Liver (tissue), 9 donors: ENCODE measurements around the gene LHPP. TPM values are rescaled to one million over a fixed set of nuclear protein-coding genes. Genes with fewer than 3 reads are reported as not detected.

Experiments
- DNase-seq: peaks from one replicate; pipeline ENCODE4 v3.0.0-alpha.2; 2017; ENCODE audit warnings: low spot score
- H3K27ac ChIP-seq, 2 donors: one replicate each; pipeline ENCODE4 v1.7.0; 2013; ENCODE audit warnings: inconsistent platforms in 2 of 2, low read length in 2 of 2, control low read depth in 1 of 2, low read depth in 1 of 2, mild to moderate bottlenecking in 1 of 2
- H3K27me3 ChIP-seq, 4 donors: one replicate each; pipeline versions ENCODE4 v1.6.1 to v1.7.0; 2013; ENCODE audit warnings: low read length in 3 of 4, inconsistent platforms in 1 of 4, mild to moderate bottlenecking in 1 of 4, moderate library complexity in 1 of 4; ENCODE audit not compliant: control insufficient read depth in 4 of 4, insufficient read depth in 4 of 4
- H3K36me3 ChIP-seq, 4 donors: one replicate each; pipeline versions ENCODE4 v1.6.1 to v1.7.0; 2013; ENCODE audit warnings: low read length in 3 of 4, mild to moderate bottlenecking in 3 of 4, low read depth in 1 of 4, moderate library complexity in 1 of 4; ENCODE audit not compliant: control insufficient read depth in 4 of 4, insufficient read depth in 3 of 4
- H3K4me1 ChIP-seq, 4 donors: one replicate each; pipeline versions ENCODE4 v1.6.1 to v1.7.0; 2013; ENCODE audit warnings: low read length in 3 of 4, mild to moderate bottlenecking in 3 of 4, moderate library complexity in 1 of 4; ENCODE audit not compliant: control insufficient read depth in 4 of 4, insufficient read depth in 4 of 4
- H3K4me3 ChIP-seq, 3 donors: one replicate each; pipeline versions ENCODE4 v1.6.1 to v1.7.0; 2013; ENCODE audit warnings: low read length in 3 of 3, control low read depth in 1 of 3, low read depth in 1 of 3, mild to moderate bottlenecking in 1 of 3
- H3K9ac ChIP-seq, 2 donors: one replicate each; pipeline ENCODE4 v1.7.0; 2013; ENCODE audit warnings: low read length in 2 of 2, mild to moderate bottlenecking in 2 of 2, moderate library complexity in 2 of 2, control low read depth in 1 of 2, low read depth in 1 of 2
- H3K9me3 ChIP-seq, 4 donors: one replicate each; pipeline versions ENCODE4 v1.6.1 to v1.7.0; 2013; ENCODE audit warnings: low read length in 3 of 4; ENCODE audit not compliant: control insufficient read depth in 4 of 4
- CTCF ChIP-seq: fragments of 150-350 bp; IDR thresholded peaks from 2 replicates; pipeline ENCODE4 v1.5.1; 2017; ENCODE audit warnings: improper control_type of control experiment, low read depth, low read length; ENCODE audit not compliant: missing input control
- EGR1 ChIP-seq, 2 donors: IDR thresholded peaks; 2 replicates each; pipeline ENCODE4 v1.6.1; 2016 to 2018; ENCODE audit warnings: antibody characterized with exemption in 2 of 2, low read depth in 2 of 2
- FOXA2 ChIP-seq: IDR thresholded peaks from 2 replicates; pipeline ENCODE4 v1.6.1; 2016; ENCODE audit warnings: antibody characterized with exemption
- HNF4A ChIP-seq, 2 donors: conservative IDR thresholded peaks; 2 replicates each; pipeline ENCODE4 v1.6.1; 2016; ENCODE audit warnings: antibody characterized with exemption in 2 of 2, mild to moderate bottlenecking in 2 of 2
- NR2F2 ChIP-seq: IDR thresholded peaks from 2 replicates; pipeline ENCODE4 v1.6.1; 2016; ENCODE audit warnings: antibody characterized with exemption
- RAD21 ChIP-seq, 2 donors: IDR thresholded peaks; 2 replicates each; pipeline ENCODE4 v1.6.1; 2016; ENCODE audit warnings: antibody characterized with exemption in 2 of 2, mild to moderate bottlenecking in 2 of 2
- REST ChIP-seq: IDR thresholded peaks from 2 replicates; pipeline ENCODE4 v1.6.1; 2016; ENCODE audit warnings: antibody characterized with exemption, mild to moderate bottlenecking
- SP1 ChIP-seq: IDR thresholded peaks from 2 replicates; pipeline ENCODE4 v1.6.1; 2018; ENCODE audit warnings: antibody characterized with exemption, mild to moderate bottlenecking
- TAF1 ChIP-seq: conservative IDR thresholded peaks from 2 replicates; pipeline ENCODE4 v1.6.1; 2016; ENCODE audit warnings: antibody characterized with exemption, mild to moderate bottlenecking
- ZBTB33 ChIP-seq: IDR thresholded peaks from 2 replicates; pipeline ENCODE4 v1.6.1; 2016; ENCODE audit warnings: antibody characterized with exemption
- WGBS: extraction: QIAGEN DNeasy Blood & Tissue Kit; methylation state at CpG from one replicate; pipeline ENCODE4 v1.1.7; 2013; 5-methylcytosine and 5-hydroxymethylcytosine counted together
- polyA plus RNA-seq, 2 donors: library from polyadenylated mRNA; stranded (reverse) in 1 of 2; unstranded in 1 of 2; fragments of 200-250 nt in 1 of 2; fragments of >200 nt in 1 of 2; fragmentation: Nextera tagmentation in 1 of 2; extraction: Ambion mirVana in 1 of 2; gene quantifications; one replicate each; pipeline versions ENCODE4 v1.2.1 to v1.2.3, GENCODE V29; 2013 to 2015
- total RNA-seq, 2 donors: library from RNA; depleted of rRNA; stranded (reverse); fragments of >200 nt; gene quantifications; one replicate each; pipeline ENCODE4 v1.2.3, GENCODE V29; 2014
- donor health status: healthy.
- donor health status: healthy.
- donor health status: healthy.
- donor health status: healthy.
- donor health status: healthy.

Gene LHPP
- total and polyA plus RNA-seq, 4 donors: 15.9 to 39.9 (median 26.2) TPM

GRCh38 chr10:124603376-124604213, 142.0 kb downstream of the LHPP start (continued):
- no peak for TF ChIP-seq CTCF
- TF ChIP-seq NR2F2: no peak
- no peak for TF ChIP-seq TAF1

GRCh38 chr10:124604214-124605000, 142.8 kb downstream of the LHPP start:
- Histone ChIP-seq H3K36me3 (no peaks in the 10 kb centered on the region), H3K4me1 (no peaks in the 10 kb centered on the region)
- DNase-seq: no peak

More at GRCh38 chr10:124604214-124605000, 142.8 kb downstream of the LHPP start:
- no peak overlapping the region for H3K27ac ChIP-seq
- no peaks in the 10 kb centered on the region for H3K9me3 ChIP-seq
- no peak for TF ChIP-seq REST
- no peak for TF ChIP-seq ZBTB33
- TF ChIP-seq FOXA2: no peak
- no peak for TF ChIP-seq SP1
- TF ChIP-seq RAD21 (IDR thresholded peaks at IDR 0.05): no peak
- TF ChIP-seq EGR1 (IDR thresholded peaks at IDR 0.05; ENCODE audit: low read depth in 2 of 2): no peak
- TF ChIP-seq HNF4A (conservative IDR thresholded peaks at IDR 0.05): no peak
- H3K4me3 ChIP-seq: no peak overlapping the region
- no peaks in the 10 kb centered on the region for H3K27me3 ChIP-seq
- 91% methylated on average over 22 of the region's 22 CpGs for WGBS
- no peak overlapping the region for H3K9ac ChIP-seq
